ENCODE measurements around the gene ZNF804B.
"Not testable (repeated sequence)": the region's sequence is repeated elsewhere in the genome, so short reads cannot be mapped to it uniquely, and the experiment has no call there.

Gene ZNF804B

GRCh38 chr7:89103564-89103963 lies 344.1 kb downstream of the ZNF804B start:
- DNase-seq: no peak

DNA sequence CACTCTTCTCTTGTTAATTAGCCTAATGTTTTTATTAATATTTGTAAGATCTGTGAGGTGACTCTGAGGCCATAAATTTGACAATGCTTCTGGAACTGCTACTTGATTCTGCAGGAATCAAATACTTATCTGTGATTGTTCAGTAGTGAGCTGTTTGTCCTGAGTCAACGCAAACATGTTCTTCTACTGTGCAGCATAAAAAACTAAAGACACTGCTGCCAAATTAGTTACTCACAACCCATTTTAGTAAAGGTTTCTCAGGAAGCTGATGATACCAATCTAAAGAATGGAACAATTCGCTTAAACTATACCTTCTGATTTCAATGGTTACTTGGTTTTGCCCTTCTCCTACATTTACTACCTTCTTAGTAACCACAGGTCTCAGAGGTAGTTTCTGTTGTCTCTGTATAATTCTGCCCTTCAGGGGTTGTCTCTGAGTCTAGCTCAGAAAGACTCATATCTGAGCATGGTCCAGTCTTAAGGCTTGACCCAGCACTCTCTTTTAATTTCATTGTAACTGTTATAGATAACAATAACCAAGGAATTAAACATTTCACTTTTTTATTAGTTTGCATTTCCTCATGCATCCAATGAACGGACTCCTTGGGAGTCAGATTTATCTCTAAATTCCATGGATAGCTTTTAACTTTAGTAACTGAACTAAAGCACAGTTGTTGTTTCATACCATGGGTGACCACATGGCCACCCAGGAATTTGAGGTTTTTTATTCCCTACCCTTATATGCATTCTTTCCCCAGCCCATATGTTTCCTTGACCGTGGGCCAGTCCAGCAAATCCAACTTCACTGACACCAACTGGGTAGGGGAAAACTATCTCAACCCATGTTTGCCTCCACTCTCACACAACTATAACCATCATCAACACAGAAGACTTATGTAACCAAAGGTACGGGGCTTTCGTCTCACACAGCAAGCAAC lies 345.5 kb downstream of the ZNF804B start:
- no peak for DNase-seq

- no peak for DNase-seq
Measured at GRCh38 chr7:89123871-89124270, 364.4 kb downstream of the ZNF804B start.

GRCh38 chr7:89129600-89130375 lies 370.3 kb downstream of the ZNF804B start:
- no peak for DNase-seq

GRCh38 chr7:89133357-89133756 lies 373.9 kb downstream of the ZNF804B start:
- no peak for DNase-seq

DNA sequence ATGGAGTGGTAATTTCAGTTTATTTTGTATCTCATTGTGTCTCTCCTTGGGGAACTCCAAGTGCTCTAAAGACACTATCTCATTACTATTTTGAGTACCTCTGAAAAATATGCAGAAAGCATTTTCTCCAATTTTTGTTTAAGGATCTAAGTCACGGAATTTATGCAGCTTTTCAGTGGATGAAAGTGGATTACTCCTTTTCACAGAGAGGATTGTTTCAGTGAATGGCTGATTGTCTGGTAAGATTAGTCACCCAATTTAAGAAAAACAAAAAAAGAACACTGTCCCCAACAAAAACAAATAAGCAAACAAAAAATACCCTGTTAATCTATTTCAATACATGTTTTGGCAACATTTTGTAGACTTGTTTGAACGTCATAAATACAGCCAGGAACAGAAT lies 374.3 kb downstream of the ZNF804B start:
- DNase-seq: no peak

DNA sequence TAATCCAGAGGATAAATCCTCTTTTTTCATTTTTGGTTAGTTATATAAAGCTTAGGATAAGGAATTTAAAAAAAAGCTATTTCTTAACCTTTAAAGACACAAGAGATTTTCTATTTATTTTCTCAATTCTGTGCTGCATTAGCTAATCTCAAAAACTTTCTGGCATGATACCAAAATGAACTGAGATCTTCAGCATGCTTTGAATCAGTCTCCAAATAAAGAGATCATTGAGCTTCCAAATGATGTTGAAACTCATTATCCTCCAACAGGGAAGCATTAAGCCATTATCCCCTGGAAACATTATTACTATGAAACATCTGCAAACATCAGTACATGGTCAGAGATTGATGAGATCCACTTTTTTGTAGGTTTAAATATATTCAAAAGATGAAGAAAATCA lies 386.3 kb downstream of the ZNF804B start:
- no peak for DNase-seq

DNA sequence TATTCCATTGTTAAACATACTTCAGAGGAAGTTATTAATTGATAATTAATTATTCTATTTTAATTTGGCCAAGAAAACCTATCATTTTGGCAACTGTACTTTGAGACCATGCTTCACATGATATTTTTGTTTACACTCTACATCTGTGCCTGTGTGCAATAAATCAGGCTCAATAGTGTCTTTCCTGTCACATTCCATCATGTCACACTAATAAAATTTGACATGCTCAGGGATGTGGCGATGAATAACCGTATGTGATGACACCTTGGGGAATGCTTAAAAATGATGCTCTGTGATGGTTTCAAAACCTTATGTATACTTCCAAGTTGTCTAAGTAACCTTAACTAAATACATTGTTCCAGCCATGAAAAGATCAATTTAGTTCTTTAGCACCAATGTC lies 400.6 kb downstream of the ZNF804B start:
- DNase-seq: no peak

GRCh38 chr7:89165421-89165820 lies 405.9 kb downstream of the ZNF804B start:
- no peak for DNase-seq

DNA sequence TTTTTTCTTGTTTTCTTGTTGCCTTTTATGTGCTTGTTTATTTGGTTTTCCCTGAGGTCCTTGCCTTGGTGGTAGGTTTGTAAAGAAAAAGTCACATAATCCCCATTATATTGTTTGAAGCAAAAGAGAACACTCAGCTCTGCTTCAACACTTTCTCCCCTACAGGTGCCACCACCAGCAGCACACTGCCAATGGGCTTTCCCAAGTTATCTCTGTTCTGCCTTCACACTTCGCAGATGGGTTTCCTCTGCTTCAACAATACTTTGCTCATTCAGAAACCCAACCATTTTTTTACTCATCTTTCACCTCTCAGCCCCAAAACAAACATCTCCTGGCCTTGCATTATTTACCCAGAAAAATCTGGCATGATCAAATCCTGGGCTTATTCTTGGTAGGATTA lies 411.1 kb downstream of the ZNF804B start:
- DNase-seq: no peak

GRCh38 chr7:89182116-89182515 lies 422.6 kb downstream of the ZNF804B start:
- DNase-seq: no peak

DNA sequence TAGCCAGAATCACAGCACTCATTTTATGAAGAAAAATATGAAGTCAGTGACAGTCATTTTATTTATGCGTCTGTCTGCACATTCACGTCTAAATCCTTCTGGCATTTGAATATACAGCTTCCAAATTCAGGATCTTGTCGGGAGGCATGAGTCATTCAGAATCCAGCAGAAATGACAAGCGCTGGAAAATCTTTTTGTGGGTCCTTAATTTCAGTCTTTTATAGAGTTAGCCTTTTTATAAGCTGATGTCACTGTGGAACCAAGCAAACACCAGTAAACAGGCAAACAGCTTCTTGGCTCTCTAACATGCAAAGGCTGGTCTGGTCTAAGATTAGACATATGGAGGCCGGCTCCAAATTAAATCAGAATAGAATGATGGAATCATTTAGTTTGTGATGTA lies 424.2 kb downstream of the ZNF804B start:
- no peak for DNase-seq

DNA sequence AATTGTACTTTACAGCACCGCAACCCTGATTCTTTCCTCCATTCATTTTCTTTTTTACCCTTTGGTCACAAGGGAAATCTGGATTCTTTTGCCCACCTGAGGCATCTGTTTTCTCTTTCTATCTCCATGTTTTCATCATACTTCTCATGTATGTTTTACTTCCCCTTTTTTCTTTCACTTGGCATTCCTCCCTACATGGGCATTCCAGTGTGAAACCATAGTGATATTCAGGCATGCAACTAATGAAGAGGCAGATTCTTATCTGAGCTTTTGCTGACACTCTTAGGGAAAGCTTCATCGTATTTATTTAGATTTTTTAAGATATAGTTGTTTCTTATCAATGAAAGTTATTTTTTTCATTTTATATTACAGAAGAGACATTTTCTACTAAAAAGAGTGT lies 441.3 kb downstream of the ZNF804B start:
- no peak for DNase-seq

GRCh38 chr7:89223900-89224395 lies 464.4 kb downstream of the ZNF804B start:
- DNase-seq: no peak

GRCh38 chr7:89228688-89229171 lies 469.2 kb downstream of the ZNF804B start:
- not testable (repeated sequence) for DNase-seq

DNA sequence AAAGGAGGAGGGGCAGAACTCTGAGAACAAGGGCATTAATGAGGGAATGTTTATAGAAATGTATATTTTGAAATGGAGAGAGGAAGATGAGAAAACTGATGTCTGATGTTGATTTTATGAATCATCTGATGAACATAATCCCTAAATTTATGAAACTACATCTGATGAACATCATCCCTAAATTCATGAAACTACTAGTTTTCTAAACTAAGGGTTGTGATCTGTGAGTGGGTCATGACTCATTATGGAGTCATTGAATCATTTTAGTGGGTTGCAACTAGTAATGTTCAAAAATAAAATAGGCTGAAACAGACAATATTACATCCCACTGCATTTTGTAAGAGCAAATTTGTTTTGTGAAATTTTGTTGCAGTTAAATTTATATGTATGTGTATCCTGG lies 478.7 kb downstream of the ZNF804B start:
- DNase-seq: no peak

- DNase-seq: no peak
Measured at GRCh38 chr7:89246196-89246595, 486.7 kb downstream of the ZNF804B start.

- DNase-seq: no peak
Measured at GRCh38 chr7:89247207-89247606, 487.7 kb downstream of the ZNF804B start.

DNA sequence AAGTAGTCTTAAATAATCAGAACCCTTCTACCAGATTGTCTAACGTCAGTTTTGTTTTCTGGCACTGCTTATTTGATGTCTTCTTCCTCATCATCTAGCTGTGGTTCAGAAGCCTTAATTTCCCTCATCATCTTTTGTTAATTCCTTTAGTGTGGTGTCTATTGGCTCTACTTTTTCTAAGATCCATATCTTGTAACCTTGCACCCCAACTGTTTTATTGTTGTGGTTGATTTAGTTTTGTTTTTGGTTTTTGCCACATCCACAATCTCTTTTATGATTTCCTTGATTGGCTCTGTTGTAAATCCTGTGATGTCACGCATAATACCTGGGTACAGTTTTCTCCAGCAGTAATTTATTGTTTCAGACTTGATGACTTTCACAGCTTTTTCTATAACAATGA lies 499.6 kb downstream of the ZNF804B start:
- no peak for DNase-seq

GRCh38 chr7:89264126-89264525 lies 504.6 kb downstream of the ZNF804B start:
- no peak for DNase-seq

GRCh38 chr7:89265631-89266030 lies 506.1 kb downstream of the ZNF804B start:
- no peak for DNase-seq

DNA sequence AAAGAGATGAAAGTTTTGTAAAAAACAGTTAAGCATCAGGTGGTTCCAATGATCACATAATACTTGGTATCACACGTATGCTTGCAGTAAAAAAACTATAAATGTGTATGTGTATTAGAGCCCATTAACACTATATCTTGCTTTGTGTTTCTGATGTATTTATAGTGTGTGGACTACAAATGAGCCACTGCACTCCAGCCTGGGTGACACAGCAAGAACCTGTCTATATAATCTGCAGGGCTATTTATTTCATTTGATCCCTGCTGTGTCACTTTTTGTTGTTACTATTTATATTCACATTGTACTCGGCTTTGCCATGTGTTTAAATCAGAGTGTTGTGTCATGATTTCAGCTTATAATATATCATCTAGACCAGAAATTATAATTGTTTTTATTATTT lies 523.8 kb downstream of the ZNF804B start:
- no peak for DNase-seq

GRCh38 chr7:89308535-89308934 lies 549.0 kb downstream of the ZNF804B start:
- DNase-seq: no peak

DNA sequence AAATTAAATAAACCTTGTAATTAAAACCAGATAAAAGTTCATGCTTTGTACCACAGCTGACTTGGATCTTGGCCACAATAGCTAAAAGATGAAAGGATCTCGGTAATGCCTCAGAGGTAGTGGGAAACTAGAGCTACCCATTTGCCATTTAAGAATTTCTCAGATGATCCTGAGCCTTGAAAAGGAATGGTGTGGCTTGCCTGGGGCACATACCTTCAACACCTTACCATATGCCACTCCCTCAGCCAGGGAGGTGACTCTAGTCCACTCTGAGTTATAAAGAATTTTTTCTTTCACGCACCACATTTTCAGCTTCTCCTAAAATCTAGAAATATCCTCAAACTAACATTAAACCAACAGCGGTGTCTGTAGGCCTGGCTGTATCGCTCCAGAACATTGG lies 552.4 kb downstream of the ZNF804B start:
- no peak for DNase-seq

Measured in SIG-M5 (cell line).